Stomach (tissue), 4 donors: Measurements from ENCODE around the gene SESTD1.

Experiments used
- POLR2A ChIP-seq, 4 donors: fragments of 450-650 bp; IDR thresholded peaks; one replicate each; pipeline ENCODE4 v1.6.1; 2016; ENCODE audit warnings: antibody characterized with exemption in 4 of 4, control low read depth in 2 of 4, mild to moderate bottlenecking in 1 of 4, moderate library complexity in 1 of 4
- POLR2AphosphoS5 ChIP-seq, 3 donors: sonication (generic); formaldehyde crosslinking; IDR thresholded peaks; one replicate each; pipeline ENCODE4 v1.6.1; 2016; ENCODE audit warnings: antibody characterized with exemption in 3 of 3
- TF ChIP-seq, protein P1 (sequence below), 7 experiments: fragments of 450-650 bp in 4 of 7; fragments of 200-600 bp in 3 of 7; sonication (generic) in 3 of 7; IDR thresholded peaks; one replicate each; pipeline ENCODE4 v1.5.1; 2016 to 2019; ENCODE audit warnings: antibody characterized with exemption in 7 of 7, control low read depth in 2 of 7, mild to moderate bottlenecking in 1 of 7

DNA sequence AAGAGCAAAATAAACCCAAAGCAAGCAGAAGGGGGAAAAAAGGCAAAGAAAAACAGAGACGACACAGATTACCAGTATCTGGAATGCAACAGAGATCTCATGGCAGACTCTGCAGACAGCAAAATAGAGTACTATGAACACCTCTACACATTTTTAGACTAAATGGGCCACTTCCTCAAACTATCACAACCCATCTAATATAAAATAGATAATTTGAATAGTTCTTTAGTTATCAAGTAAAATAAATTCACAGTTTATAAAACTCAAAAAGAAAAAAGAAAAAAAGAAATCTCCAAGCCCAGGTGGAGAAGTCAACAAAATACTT, 16.6 kb downstream of the SESTD1 start:
- TF ChIP-seq POLR2AphosphoS5 (IDR thresholded peaks at IDR 0.05): no peak
- TF ChIP-seq, protein P1, sequence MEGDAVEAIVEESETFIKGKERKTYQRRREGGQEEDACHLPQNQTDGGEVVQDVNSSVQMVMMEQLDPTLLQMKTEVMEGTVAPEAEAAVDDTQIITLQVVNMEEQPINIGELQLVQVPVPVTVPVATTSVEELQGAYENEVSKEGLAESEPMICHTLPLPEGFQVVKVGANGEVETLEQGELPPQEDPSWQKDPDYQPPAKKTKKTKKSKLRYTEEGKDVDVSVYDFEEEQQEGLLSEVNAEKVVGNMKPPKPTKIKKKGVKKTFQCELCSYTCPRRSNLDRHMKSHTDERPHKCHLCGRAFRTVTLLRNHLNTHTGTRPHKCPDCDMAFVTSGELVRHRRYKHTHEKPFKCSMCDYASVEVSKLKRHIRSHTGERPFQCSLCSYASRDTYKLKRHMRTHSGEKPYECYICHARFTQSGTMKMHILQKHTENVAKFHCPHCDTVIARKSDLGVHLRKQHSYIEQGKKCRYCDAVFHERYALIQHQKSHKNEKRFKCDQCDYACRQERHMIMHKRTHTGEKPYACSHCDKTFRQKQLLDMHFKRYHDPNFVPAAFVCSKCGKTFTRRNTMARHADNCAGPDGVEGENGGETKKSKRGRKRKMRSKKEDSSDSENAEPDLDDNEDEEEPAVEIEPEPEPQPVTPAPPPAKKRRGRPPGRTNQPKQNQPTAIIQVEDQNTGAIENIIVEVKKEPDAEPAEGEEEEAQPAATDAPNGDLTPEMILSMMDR (IDR thresholded peaks at IDR 0.05): no peak
- TF ChIP-seq POLR2A (IDR thresholded peaks at IDR 0.05): no peak
